AG10803 (cell line): ENCODE data around the gene KCNJ9.

Experiments
- DNase-seq: peaks from one replicate; pipeline ENCODE4 v3.0.0; 2010; ENCODE audit warnings: low read depth
- H3K4me3 ChIP-seq: 2 replicates; pipeline ENCODE4 v1.5.1; 2011; ENCODE audit warnings: mild to moderate bottlenecking, low read length, control low read depth
- TF ChIP-seq, protein P1 (sequence below): conservative IDR thresholded peaks from 2 replicates; pipeline ENCODE4 v1.5.1; 2011; ENCODE audit warnings: mild to moderate bottlenecking, low read length, control low read depth, inconsistent platforms

The KCNJ9 gene

DNA sequence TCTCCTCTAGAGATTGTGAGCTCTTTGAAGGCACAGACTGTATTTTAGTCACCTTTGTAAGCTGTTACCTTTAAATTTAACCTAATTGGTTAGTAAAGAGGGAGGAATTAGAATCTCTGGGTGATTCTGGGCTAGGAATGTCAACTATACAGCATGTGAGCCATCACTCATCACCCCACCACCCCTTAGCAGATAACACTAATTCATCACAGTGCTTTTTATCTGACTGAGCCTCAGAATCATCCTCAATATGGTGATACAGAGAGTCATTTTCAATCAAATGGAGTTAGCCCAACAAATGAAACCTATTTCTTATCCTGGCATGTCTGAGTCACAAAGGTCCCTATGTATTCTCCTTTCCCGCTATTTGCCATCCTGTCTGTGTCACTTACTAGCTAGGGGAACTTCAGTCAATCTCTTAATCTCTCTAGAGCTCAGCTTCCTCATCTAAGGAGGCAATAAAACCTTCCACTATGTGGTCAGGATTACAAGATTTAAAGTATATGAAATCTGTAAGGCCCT lies 24.6 kb upstream of the KCNJ9 start:
- TF ChIP-seq, protein P1, sequence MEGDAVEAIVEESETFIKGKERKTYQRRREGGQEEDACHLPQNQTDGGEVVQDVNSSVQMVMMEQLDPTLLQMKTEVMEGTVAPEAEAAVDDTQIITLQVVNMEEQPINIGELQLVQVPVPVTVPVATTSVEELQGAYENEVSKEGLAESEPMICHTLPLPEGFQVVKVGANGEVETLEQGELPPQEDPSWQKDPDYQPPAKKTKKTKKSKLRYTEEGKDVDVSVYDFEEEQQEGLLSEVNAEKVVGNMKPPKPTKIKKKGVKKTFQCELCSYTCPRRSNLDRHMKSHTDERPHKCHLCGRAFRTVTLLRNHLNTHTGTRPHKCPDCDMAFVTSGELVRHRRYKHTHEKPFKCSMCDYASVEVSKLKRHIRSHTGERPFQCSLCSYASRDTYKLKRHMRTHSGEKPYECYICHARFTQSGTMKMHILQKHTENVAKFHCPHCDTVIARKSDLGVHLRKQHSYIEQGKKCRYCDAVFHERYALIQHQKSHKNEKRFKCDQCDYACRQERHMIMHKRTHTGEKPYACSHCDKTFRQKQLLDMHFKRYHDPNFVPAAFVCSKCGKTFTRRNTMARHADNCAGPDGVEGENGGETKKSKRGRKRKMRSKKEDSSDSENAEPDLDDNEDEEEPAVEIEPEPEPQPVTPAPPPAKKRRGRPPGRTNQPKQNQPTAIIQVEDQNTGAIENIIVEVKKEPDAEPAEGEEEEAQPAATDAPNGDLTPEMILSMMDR, result no peak
- DNase-seq, result no peak
- H3K4me3 ChIP-seq, result no peak overlapping the region

DNA sequence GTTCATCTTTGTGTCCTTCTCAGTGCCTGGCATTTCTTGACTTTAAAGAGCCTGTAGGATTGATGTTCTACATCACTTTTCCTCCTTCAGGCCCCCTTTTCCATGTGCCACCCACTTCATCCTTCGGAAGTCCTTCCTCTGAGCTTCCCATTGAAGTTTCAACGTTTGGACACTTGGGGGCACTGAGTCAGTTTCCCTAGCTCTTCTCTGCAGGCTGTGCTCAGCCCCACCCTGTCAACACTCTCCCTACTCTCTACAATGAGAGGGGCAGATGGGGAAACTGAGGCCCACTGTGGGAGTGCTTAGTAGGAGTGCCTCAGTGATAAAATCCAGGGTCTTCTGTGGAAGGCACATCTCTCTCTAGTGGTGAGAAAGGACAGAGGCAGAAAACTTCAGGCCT lies 23.3 kb upstream of the KCNJ9 start:
- peak; percentile 8 for DNase-seq
- TF ChIP-seq, protein P1, result peak; percentile 45

DNA sequence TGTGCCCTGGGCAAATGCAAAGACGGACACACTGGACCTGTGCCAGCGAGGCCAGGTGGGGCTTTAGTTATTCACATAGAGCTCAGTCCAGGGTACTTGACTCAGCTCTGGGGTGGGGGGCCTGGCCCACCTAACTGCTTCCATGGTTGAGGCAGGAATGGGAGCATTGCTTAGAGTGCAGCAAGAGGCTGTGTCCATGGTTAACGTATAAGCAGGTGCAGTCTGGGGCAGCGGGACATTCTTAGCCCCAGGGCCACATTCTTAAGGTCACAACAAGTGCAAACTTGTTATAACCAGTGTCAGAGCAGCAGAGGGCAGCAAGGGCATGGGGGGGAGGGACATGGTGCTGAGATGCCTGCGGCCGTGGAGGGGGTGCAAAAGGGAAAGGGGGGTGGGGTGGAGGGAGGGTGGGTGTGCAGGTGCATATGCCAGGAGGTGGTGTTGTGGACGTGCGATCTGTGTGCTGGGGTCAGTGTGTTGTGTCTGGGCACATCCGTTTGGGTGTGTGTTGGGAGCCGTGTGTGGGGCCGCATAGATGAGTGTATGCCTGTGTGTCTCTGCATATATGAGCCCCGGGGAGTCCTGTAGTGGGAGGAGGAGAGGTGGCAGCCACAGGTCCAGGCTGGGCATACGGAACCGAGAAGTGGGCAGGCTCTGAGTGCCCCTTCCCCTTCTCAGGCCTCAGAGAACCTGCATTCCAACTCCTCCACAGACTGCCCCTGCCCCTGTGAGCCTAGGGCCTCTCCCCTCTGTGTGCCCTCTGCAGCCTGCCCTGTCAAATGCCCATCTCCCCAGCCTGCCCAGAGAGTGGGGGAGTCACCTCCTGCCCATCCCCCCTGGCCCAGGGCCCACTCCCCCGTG lies 19.7 kb upstream of the KCNJ9 start:
- TF ChIP-seq, protein P1, result no peak
- H3K4me3 ChIP-seq, result no peak overlapping the region
- DNase-seq, result no peak

More for the DNA sequence above, 23.3 kb upstream of the KCNJ9 start:
- H3K4me3 ChIP-seq, result no peak overlapping the region

DNA sequence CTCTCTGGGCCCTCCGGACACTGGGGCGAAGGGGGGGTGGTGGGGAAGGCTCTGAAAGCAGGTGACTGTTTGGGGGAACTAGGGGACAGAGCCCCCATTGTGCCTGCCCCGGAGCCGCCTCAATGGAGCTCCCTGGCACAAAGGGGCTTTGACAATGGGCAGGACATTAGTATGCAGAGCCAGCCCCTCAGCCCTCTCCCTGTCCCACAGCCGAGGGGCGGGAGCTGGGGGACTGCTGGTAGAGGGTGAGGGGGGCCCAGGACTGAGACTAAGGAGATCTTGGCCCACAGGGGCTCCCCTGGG lies 19.2 kb upstream of the KCNJ9 start:
- TF ChIP-seq, protein P1, result no peak
- H3K4me3 ChIP-seq, result no peak overlapping the region
- no peak for DNase-seq

DNA sequence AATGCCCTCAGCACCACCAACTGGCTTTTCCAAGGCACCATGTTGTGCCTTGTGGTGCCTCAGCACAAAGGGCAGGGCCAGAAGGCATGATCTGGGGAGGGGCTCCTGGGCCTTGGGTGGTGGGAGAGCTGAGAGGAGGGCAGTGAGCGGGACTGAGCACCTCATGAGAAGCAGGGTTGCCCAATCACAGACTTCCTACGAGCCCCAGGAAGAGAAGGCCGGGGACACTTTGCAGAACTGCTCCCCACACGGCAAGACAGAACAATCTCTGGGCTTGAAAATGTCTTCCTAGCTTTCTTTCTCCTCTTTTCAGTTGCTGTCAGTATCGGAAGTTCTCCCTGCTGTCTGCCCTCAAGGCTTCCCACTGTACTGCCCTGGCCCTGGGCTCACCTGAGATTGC lies 18.2 kb upstream of the KCNJ9 start:
- no peak for DNase-seq
- H3K4me3 ChIP-seq, result no peak overlapping the region
- TF ChIP-seq, protein P1, result no peak

DNA sequence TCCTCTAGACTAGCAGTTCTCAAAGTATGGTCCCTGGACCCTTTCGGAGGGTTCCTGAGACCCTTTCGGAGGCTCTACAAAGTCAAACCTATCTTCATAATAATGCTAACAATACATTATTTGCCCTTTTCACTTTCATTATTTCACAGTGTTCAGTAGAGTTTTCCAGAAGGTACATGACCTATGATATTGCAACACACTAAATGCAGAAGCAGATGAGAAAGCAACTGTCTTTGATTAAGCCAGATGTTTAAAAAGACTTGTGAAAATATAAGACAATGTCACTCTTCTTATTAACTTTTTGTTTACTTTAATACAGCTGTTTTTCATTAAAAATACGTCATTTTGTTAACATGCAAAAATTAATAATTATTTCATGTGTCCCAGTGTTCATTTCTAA lies 17.2 kb upstream of the KCNJ9 start:
- DNase-seq, result peak; percentile 29
- no peak overlapping the region for H3K4me3 ChIP-seq
- TF ChIP-seq, protein P1, result no peak

DNA sequence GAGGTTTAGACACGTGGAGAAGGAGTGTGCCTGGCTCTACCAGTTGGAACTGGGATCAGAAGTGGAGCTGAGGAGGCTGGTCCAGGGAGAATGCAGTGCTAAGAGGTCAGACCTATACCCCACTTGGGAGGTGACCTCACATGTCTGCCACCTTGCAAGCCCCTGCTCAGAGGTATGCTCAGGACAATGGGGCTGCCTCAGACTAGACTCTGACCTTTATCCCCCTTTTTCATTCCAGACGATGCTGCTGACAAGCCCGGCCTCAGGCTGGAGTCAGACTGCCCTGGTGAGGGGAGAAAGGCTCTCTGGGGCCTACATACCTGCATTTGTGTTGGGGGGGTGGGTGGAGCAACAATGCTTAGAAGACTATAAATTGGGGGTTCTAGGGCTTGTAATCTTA lies 16.6 kb upstream of the KCNJ9 start:
- DNase-seq, result no peak
- TF ChIP-seq, protein P1, result no peak
- H3K4me3 ChIP-seq, result no peak overlapping the region
